IMR-90 (cell line): ENCODE measurements around the gene GDF3. TPM values are rescaled to one million over a fixed set of nuclear protein-coding genes. Genes with fewer than 3 reads are reported as not detected.

ENCODE experiments used
- ATAC-seq: fragments of 200-7000 bp; cut with Tn5 transposase; 2 replicates; pipeline ENCODE4 v1.9.1; 2020; ENCODE audit warnings: low read depth, mild to moderate bottlenecking, moderate library complexity
- BruUV-seq: library from RNA; stranded (reverse); fragments of 400-500 nt; replicated peaks from 2 replicates; lab custom pipeline; 2021; lab: Mats Ljungman, UMichigan
- CTCF ChIA-PET: fragments of 300-600 bp; formaldehyde crosslinking; extraction: SDS; loops from one replicate; lab custom pipeline; 2021; ENCODE audit warnings: antibody characterized with exemption; lab: Yijun Ruan, JAX
- POLR2A ChIA-PET: fragments of 300-600 bp; sonication (Branson Sonifier 250); formaldehyde crosslinking; loops from one replicate; lab custom pipeline; 2022; ENCODE audit warnings: antibody characterized with exemption; ENCODE audit not compliant: unreplicated experiment; lab: Charles Lee
- DNase-seq: peaks from one replicate; pipeline ENCODE4 v3.0.0; 2013
- H2AFZ ChIP-seq: replicated peaks from 2 replicates; pipeline ENCODE3; 2013; ENCODE audit warnings: low read length, mild to moderate bottlenecking; ENCODE audit not compliant: poor library complexity
- H2AK5ac ChIP-seq: 2 replicates; pipeline ENCODE4 v1.6.1; 2013; ENCODE audit warnings: low read depth, low read length, inconsistent platforms
- H2AK9ac ChIP-seq: replicated peaks from 2 replicates; pipeline ENCODE3; 2013; ENCODE audit warnings: mild to moderate bottlenecking, low read depth, low read length, moderate library complexity; ENCODE audit not compliant: poor library complexity
- H2BK120ac ChIP-seq: 2 replicates; pipeline ENCODE4 v1.6.1; 2013; ENCODE audit warnings: low read depth, low read length, inconsistent platforms
- H2BK15ac ChIP-seq: 3 replicates; pipeline ENCODE4 v1.6.1; 2013; ENCODE audit warnings: low read depth, low read length, inconsistent platforms
- H2BK20ac ChIP-seq: 2 replicates; pipeline ENCODE4 v1.6.1; 2013; ENCODE audit warnings: low read depth, mild to moderate bottlenecking, inconsistent platforms, low read length, moderate library complexity
- H2BK5ac ChIP-seq: 2 replicates; pipeline ENCODE4 v1.6.1; 2013; ENCODE audit warnings: mild to moderate bottlenecking, low read depth, low read length, inconsistent platforms; ENCODE audit not compliant: poor library complexity, severe bottlenecking
- H3K14ac ChIP-seq: replicated peaks from 2 replicates; pipeline ENCODE4 v1.6.1; 2013; ENCODE audit warnings: low read depth, low read length, inconsistent platforms
- H3K18ac ChIP-seq: 2 replicates; pipeline ENCODE4 v1.6.1; 2013; ENCODE audit warnings: low read depth, low read length, control low read depth
- H3K23ac ChIP-seq: 2 replicates; pipeline ENCODE4 v1.6.1; 2013; ENCODE audit warnings: low read depth, low read length, inconsistent platforms
- H3K27ac ChIP-seq: 2 replicates; pipeline ENCODE4 v1.5.1; 2013; ENCODE audit warnings: mild to moderate bottlenecking, control low read depth, low read length; ENCODE audit not compliant: insufficient read depth
- H3K27me3 ChIP-seq: 2 replicates; pipeline ENCODE4 v1.6.1; 2013; ENCODE audit warnings: low read length; ENCODE audit not compliant: control insufficient read depth, insufficient read depth
- H3K36me3 ChIP-seq: 2 replicates; pipeline ENCODE4 v1.6.1; 2013; ENCODE audit warnings: low read length, mixed read lengths; ENCODE audit not compliant: control insufficient read depth, insufficient read depth
- H3K4ac ChIP-seq: 2 replicates; pipeline ENCODE4 v1.6.1; 2013; ENCODE audit warnings: low read depth, low read length, inconsistent platforms
- H3K4me1 ChIP-seq: 2 replicates; pipeline ENCODE4 v1.6.1; 2013; ENCODE audit warnings: low read length, mixed read lengths; ENCODE audit not compliant: control insufficient read depth, insufficient read depth
- H3K4me2 ChIP-seq: 2 replicates; pipeline ENCODE4 v1.6.1; 2013; ENCODE audit warnings: low read depth, mild to moderate bottlenecking, control low read depth, low read length, moderate library complexity
- H3K4me3 ChIP-seq: 2 replicates; pipeline ENCODE4 v1.5.1; 2013; ENCODE audit warnings: low read depth, mild to moderate bottlenecking, control low read depth, low read length, moderate library complexity; ENCODE audit not compliant: insufficient read depth
- H3K56ac ChIP-seq: 2 replicates; pipeline ENCODE4 v1.6.1; 2013; ENCODE audit warnings: low read length, inconsistent platforms; ENCODE audit not compliant: insufficient read depth; ENCODE audit errors: extremely low read depth
- H3K79me1 ChIP-seq, 2 experiments: 2 replicates each; pipeline ENCODE4 v1.6.1; 2013; ENCODE audit warnings: low read length in 2 of 2, inconsistent platforms in 1 of 2, low read depth in 1 of 2
- H3K9ac ChIP-seq: 2 replicates; pipeline ENCODE4 v1.6.1; 2013; ENCODE audit warnings: low read depth, low read length, control low read depth
- H3K9me1 ChIP-seq: 2 replicates; pipeline ENCODE4 v1.6.1; 2013; ENCODE audit warnings: low read length, inconsistent platforms; ENCODE audit not compliant: insufficient read depth
- H3K9me3 ChIP-seq: 2 replicates; pipeline ENCODE4 v1.6.1; 2013; ENCODE audit warnings: low read length; ENCODE audit not compliant: control insufficient read depth, insufficient read depth
- H4K20me1 ChIP-seq: 2 replicates; pipeline ENCODE4 v1.6.1; 2013; ENCODE audit warnings: low read length, inconsistent platforms; ENCODE audit not compliant: insufficient read depth
- H4K5ac ChIP-seq: 2 replicates; pipeline ENCODE4 v1.6.1; 2013; ENCODE audit warnings: mild to moderate bottlenecking, low read depth, low read length, control low read depth
- H4K8ac ChIP-seq, 2 experiments: 2 replicates each; pipeline ENCODE4 v1.6.1; 2013; ENCODE audit warnings: low read depth in 2 of 2, low read length in 2 of 2, control low read depth in 1 of 2, inconsistent platforms in 1 of 2
- H4K91ac ChIP-seq: 2 replicates; pipeline ENCODE4 v1.6.1; 2013; ENCODE audit warnings: low read depth, low read length, inconsistent platforms; ENCODE audit not compliant: insufficient read depth
- CHD1 ChIP-seq: IDR thresholded peaks from 2 replicates; pipeline ENCODE4 v1.6.1; 2012; ENCODE audit warnings: low read depth, low read length, improper control_type of control experiment
- CTCF ChIP-seq: conservative IDR thresholded peaks from 2 replicates; pipeline ENCODE4 v1.5.1; 2012; ENCODE audit warnings: mild to moderate bottlenecking, low read depth, low read length, improper control_type of control experiment
- FOS ChIP-seq: fragments of 150-350 bp; IDR thresholded peaks from 2 replicates; pipeline ENCODE4 v1.6.1; 2016; ENCODE audit warnings: low read depth, low read length
- MAFK ChIP-seq: IDR thresholded peaks from 2 replicates; pipeline ENCODE4 v1.6.1; 2012; ENCODE audit warnings: low read depth, low read length, improper control_type of control experiment
- MAZ ChIP-seq: IDR thresholded peaks from 2 replicates; pipeline ENCODE4 v1.6.1; 2012; ENCODE audit warnings: low read depth, mild to moderate bottlenecking, low read length, improper control_type of control experiment, moderate library complexity, borderline replicate concordance
- MXI1 ChIP-seq: IDR thresholded peaks from 2 replicates; pipeline ENCODE4 v1.6.1; 2012; ENCODE audit warnings: low read depth, mild to moderate bottlenecking, low read length, moderate library complexity, borderline replicate concordance
- RCOR1 ChIP-seq: IDR thresholded peaks from 2 replicates; pipeline ENCODE4 v1.6.1; 2012; ENCODE audit warnings: mild to moderate bottlenecking, low read length, improper control_type of control experiment; ENCODE audit not compliant: insufficient replicate concordance
- SMC3 ChIP-seq: fragments of 150-350 bp; IDR thresholded peaks from 2 replicates; pipeline ENCODE4 v1.6.1; 2016; ENCODE audit warnings: low read depth, mild to moderate bottlenecking, antibody characterized with exemption, low read length, moderate library complexity
- WGBS, 2 experiments: methylation state at CpG; one replicate each; pipeline versions ENCODE4 v1.1.5 to v1.1.7; 2013; ENCODE audit warnings: missing lambda C conversion rate in 2 of 2; ENCODE audit not compliant: insufficient read length in 1 of 2; ENCODE audit errors: extremely low coverage in 2 of 2; 5-methylcytosine and 5-hydroxymethylcytosine counted together
- dilution Hi-C: fragments of 300-500 bp; cut with HindIII; formaldehyde crosslinking; loops from one replicate; pipeline ENCODE4 v1.14.3; 2018; ENCODE audit warnings: low sequenced_read_pairs; ENCODE audit not compliant: unreplicated experiment
- in situ Hi-C: fragments of 300-500 bp; cut with MboI; formaldehyde crosslinking; loops from 3 replicates; pipeline ENCODE4 v1.14.3; 2019; ENCODE audit warnings: low sequenced_read_pairs, inconsistent platforms, mixed read lengths
- intact Hi-C: fragments of 100-400 bp; cut with micrococcal nuclease; formaldehyde crosslinking; loops from 2 replicates; pipeline ENCODE4 v1.10.0; 2022
- polyA plus RNA-seq, 3 experiments: library from polyadenylated mRNA; depleted of rRNA; stranded (reverse); fragments of >200 nt; gene quantifications; 2 replicates each; pipeline ENCODE4 v1.2.3, GENCODE V29; 2012; ENCODE audit warnings: low replicate concordance in 1 of 3
- total RNA-seq: library from RNA; depleted of rRNA; stranded (reverse); fragments of >200 nt; gene quantifications from 2 replicates; pipeline ENCODE4 v1.2.3, GENCODE V29; 2012
- TF ChIP-seq, protein P1 (sequence below): fragments of 150-350 bp; IDR thresholded peaks from 2 replicates; pipeline ENCODE4 v1.6.1; 2016; ENCODE audit warnings: low read depth, mild to moderate bottlenecking, low read length, moderate library complexity, borderline replicate concordance
- TF ChIP-seq, protein P2 (sequence below): fragments of 150-350 bp; IDR thresholded peaks from 2 replicates; pipeline ENCODE4 v1.6.1; 2017; ENCODE audit warnings: mild to moderate bottlenecking, antibody characterized with exemption, low read length, low read depth

GDF3 gene
- total and polyA plus RNA-seq, 2 of the 4 experiments (the other 2 are of a cell fraction), result not detected

GRCh38 chr12:7642287-7642686 lies 53.3 kb downstream of the GDF3 start:
- H2BK5ac ChIP-seq, result no peak overlapping the region
- no peak overlapping the region for H3K9ac ChIP-seq
- H3K36me3 ChIP-seq, result no peaks in the 10 kb centered on the region
- POLR2A ChIA-PET, result no interaction called here
- dilution Hi-C loops (no loop called here), intact Hi-C loops (no loop called here), in situ Hi-C loops (loop anchor here (5.0 to 25.0 kb wide), 3 partner anchors 395 to 580 kb away; partner anchors contain the start of genes C1S and FOXJ2)
- no peak overlapping the region for H3K56ac ChIP-seq
- H3K27me3 ChIP-seq, result peaks cover 3% of the 10 kb centered on the region
- ATAC-seq (no peak), DNase-seq (no peak)
- no peak overlapping the region for H3K4me2 ChIP-seq
- H2AFZ ChIP-seq, result no peak overlapping the region
- H3K4me3 ChIP-seq, result no peak overlapping the region
- H3K4me1 ChIP-seq, result no peaks in the 10 kb centered on the region
- no peaks in the 10 kb centered on the region for H3K9me1 ChIP-seq
- H3K23ac ChIP-seq, result no peak overlapping the region
- no CpG with 5 or more reads among the region's 1 CpG for WGBS, 2 experiments
- H4K8ac ChIP-seq, result no peak overlapping the region
- no TSS peak for BruUV-seq
- no peak overlapping the region for H4K91ac ChIP-seq
- CTCF ChIA-PET, result no interaction called here
- H3K18ac ChIP-seq, result no peak overlapping the region
- no peaks in the 10 kb centered on the region for H3K9me3 ChIP-seq
- no peak overlapping the region for H4K5ac ChIP-seq
- H2BK15ac ChIP-seq, result no peak overlapping the region
- TF ChIP-seq RCOR1 (no peak), MAZ (no peak), CHD1 (no peak), MAFK (no peak), SMC3 (no peak), MXI1 (no peak), FOS (no peak), CTCF (no peak)
- TF ChIP-seq, protein P1, sequence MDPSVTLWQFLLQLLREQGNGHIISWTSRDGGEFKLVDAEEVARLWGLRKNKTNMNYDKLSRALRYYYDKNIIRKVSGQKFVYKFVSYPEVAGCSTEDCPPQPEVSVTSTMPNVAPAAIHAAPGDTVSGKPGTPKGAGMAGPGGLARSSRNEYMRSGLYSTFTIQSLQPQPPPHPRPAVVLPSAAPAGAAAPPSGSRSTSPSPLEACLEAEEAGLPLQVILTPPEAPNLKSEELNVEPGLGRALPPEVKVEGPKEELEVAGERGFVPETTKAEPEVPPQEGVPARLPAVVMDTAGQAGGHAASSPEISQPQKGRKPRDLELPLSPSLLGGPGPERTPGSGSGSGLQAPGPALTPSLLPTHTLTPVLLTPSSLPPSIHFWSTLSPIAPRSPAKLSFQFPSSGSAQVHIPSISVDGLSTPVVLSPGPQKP, result no peak
- TF ChIP-seq, protein P2, sequence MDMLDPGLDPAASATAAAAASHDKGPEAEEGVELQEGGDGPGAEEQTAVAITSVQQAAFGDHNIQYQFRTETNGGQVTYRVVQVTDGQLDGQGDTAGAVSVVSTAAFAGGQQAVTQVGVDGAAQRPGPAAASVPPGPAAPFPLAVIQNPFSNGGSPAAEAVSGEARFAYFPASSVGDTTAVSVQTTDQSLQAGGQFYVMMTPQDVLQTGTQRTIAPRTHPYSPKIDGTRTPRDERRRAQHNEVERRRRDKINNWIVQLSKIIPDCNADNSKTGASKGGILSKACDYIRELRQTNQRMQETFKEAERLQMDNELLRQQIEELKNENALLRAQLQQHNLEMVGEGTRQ, result no peak
- H2BK120ac ChIP-seq, result no peak overlapping the region
- no peaks in the 10 kb centered on the region for H4K20me1 ChIP-seq
- H2AK9ac ChIP-seq, result no peak overlapping the region
- no peak overlapping the region for H2BK20ac ChIP-seq
- H3K27ac ChIP-seq, result no peak overlapping the region
- H3K4ac ChIP-seq, result no peak overlapping the region
- H3K14ac ChIP-seq, result no peak overlapping the region
- no peak overlapping the region for H2AK5ac ChIP-seq
- H3K79me1 ChIP-seq, result no peaks in the 10 kb centered on the region
